SK-N-SH (cell line): Measurements from ENCODE around the gene TOLLIP. TPM values are rescaled to one million over a fixed set of nuclear protein-coding genes. Genes with fewer than 3 reads are reported as not detected.

Experiments
- CTCF ChIA-PET: fragments of 300-600, 350-600 bp; formaldehyde crosslinking; extraction: SDS; loops from one replicate; lab custom pipeline; 2021; lab: Yijun Ruan, JAX
- POLR2A ChIA-PET: fragments of 350-600 bp; sonication (Branson Sonifier 250); formaldehyde crosslinking; extraction: SDS; loops from one replicate; lab custom pipeline; 2020; ENCODE audit warnings: antibody characterized with exemption, inconsistent platforms; lab: Yijun Ruan, JAX
- DNase-seq: peaks from one replicate; pipeline ENCODE4 v3.0.0; 2012
- H2AFZ ChIP-seq: fragments of 200-600 bp; sonication (generic); 2 replicates; pipeline ENCODE4 v1.8.1; 2016; ENCODE audit warnings: antibody characterized with exemption, mild to moderate bottlenecking, low read depth
- H3F3A ChIP-seq: fragments of 200-600 bp; sonication (generic); replicated peaks from 2 replicates; pipeline ENCODE3; 2016; ENCODE audit warnings: antibody characterized with exemption, mild to moderate bottlenecking; ENCODE audit not compliant: insufficient read depth
- H3K27ac ChIP-seq, 2 experiments: fragments of 200-500 bp in 1 of 2; fragments of 200-600 bp in 1 of 2; sonication (Bioruptor generic) in 1 of 2; sonication (generic), shearing (Covaris generic) in 1 of 2; 2 replicates each; pipeline versions ENCODE4 v1.5.1 to v1.6.1; 2014 to 2016; ENCODE audit warnings: low read depth in 2 of 2, inconsistent platforms in 1 of 2, low read length in 1 of 2, mild to moderate bottlenecking in 1 of 2, mixed read lengths in 1 of 2
- H3K27me3 ChIP-seq: fragments of 200-600 bp; sonication (generic), shearing (Covaris generic); 2 replicates; pipeline ENCODE4 v1.6.1; 2016; ENCODE audit warnings: mixed run types; ENCODE audit not compliant: insufficient read depth
- H3K36me3 ChIP-seq, 2 experiments: fragments of 200-500 bp in 1 of 2; fragments of 200-600 bp in 1 of 2; sonication (Bioruptor generic) in 1 of 2; sonication (generic) in 1 of 2; replicated peaks in 1 of 2; 2 replicates each; pipeline versions ENCODE3 to v1.5.1; 2014 to 2016; ENCODE audit warnings: low read length in 1 of 2, mild to moderate bottlenecking in 1 of 2; ENCODE audit not compliant: insufficient read depth in 2 of 2, control insufficient read depth in 1 of 2
- H3K4me1 ChIP-seq, 2 experiments: fragments of 200-500 bp in 1 of 2; fragments of 200-600 bp in 1 of 2; sonication (Bioruptor generic) in 1 of 2; sonication (generic), shearing (Covaris generic) in 1 of 2; 2 replicates each; pipeline versions ENCODE4 v1.5.1 to v1.6.1; 2014 to 2016; ENCODE audit warnings: low read depth in 1 of 2, low read length in 1 of 2, mixed run types in 1 of 2; ENCODE audit not compliant: insufficient read depth in 2 of 2, control insufficient read depth in 1 of 2
- H3K4me2 ChIP-seq: fragments of 200-600 bp; sonication (generic), shearing (Covaris generic); 2 replicates; pipeline ENCODE4 v1.6.1; 2017; ENCODE audit warnings: mixed run types
- H3K4me3 ChIP-seq, 2 experiments: fragments of 200-500 bp in 1 of 2; fragments of 200-600 bp in 1 of 2; sonication (Bioruptor generic) in 1 of 2; sonication (generic), shearing (Covaris generic) in 1 of 2; 2 replicates each; pipeline versions ENCODE4 v1.5.1 to v1.8.1; 2014 to 2016; ENCODE audit warnings: low read depth in 2 of 2, inconsistent platforms in 1 of 2, low read length in 1 of 2, mild to moderate bottlenecking in 1 of 2, mixed read lengths in 1 of 2, moderate library complexity in 1 of 2
- H3K79me2 ChIP-seq: fragments of 200-600 bp; sonication (generic); 2 replicates; pipeline ENCODE4 v1.8.1; 2017; ENCODE audit warnings: mild to moderate bottlenecking; ENCODE audit not compliant: insufficient read depth
- H3K9ac ChIP-seq: fragments of 200-600 bp; sonication (generic); 2 replicates; pipeline ENCODE4 v1.6.1; 2017; ENCODE audit warnings: mixed run types
- H3K9me2 ChIP-seq: fragments of 200-600 bp; sonication (generic); 2 replicates; pipeline ENCODE4 v1.6.1; 2017; ENCODE audit warnings: mixed run types
- H3K9me3 ChIP-seq: fragments of 200-600 bp; sonication (generic); 2 replicates; pipeline ENCODE4 v1.6.1; 2017; ENCODE audit warnings: mixed run types, mild to moderate bottlenecking, moderate library complexity
- H4K20me1 ChIP-seq: fragments of 200-600 bp; sonication (generic); 2 replicates; pipeline ENCODE4 v1.6.1; 2017; ENCODE audit warnings: mild to moderate bottlenecking, mixed run types; ENCODE audit not compliant: insufficient read depth
- EZH2phosphoT487 ChIP-seq: fragments of 200-600 bp; sonication (generic); IDR thresholded peaks from 2 replicates; pipeline ENCODE4 v1.6.1; 2017; ENCODE audit warnings: low read depth, mixed run types, mild to moderate bottlenecking, antibody characterized with exemption, moderate library complexity, borderline replicate concordance
- FOSL2 ChIP-seq: IDR thresholded peaks from 2 replicates; pipeline ENCODE4 v1.4.0; 2012; ENCODE audit warnings: low read depth, mild to moderate bottlenecking, moderate library complexity, borderline replicate concordance
- FOXJ3 ChIP-seq: sonication (generic); formaldehyde crosslinking; IDR thresholded peaks from 2 replicates; pipeline ENCODE4 v1.5.1; 2020; ENCODE audit warnings: mild to moderate bottlenecking, missing genetic modification reagents
- FOXM1 ChIP-seq: IDR thresholded peaks from 2 replicates; pipeline ENCODE4 v1.4.0; 2012; ENCODE audit warnings: low read depth, mild to moderate bottlenecking
- GATA2 ChIP-seq: sonication (generic); formaldehyde crosslinking; IDR thresholded peaks from 2 replicates; pipeline ENCODE4 v1.5.0; 2020; ENCODE audit warnings: mild to moderate bottlenecking, missing genetic modification reagents
- MEF2A ChIP-seq: IDR thresholded peaks from 2 replicates; pipeline ENCODE4 v1.4.0; 2012; ENCODE audit warnings: low read depth, borderline replicate concordance
- NFIC ChIP-seq: IDR thresholded peaks from 2 replicates; pipeline ENCODE4 v1.4.0; 2012; ENCODE audit warnings: borderline replicate concordance
- NRF1 ChIP-seq: IDR thresholded peaks from 2 replicates; pipeline ENCODE4 v1.6.1; 2012; ENCODE audit warnings: low read depth, mild to moderate bottlenecking, low read length
- PBX3 ChIP-seq: IDR thresholded peaks from 2 replicates; pipeline ENCODE4; 2012
- POLR2AphosphoS5 ChIP-seq: IDR thresholded peaks from 2 replicates; pipeline ENCODE4 v1.6.1; 2012; ENCODE audit warnings: low read depth, low read length
- RAD21 ChIP-seq: IDR thresholded peaks from 2 replicates; pipeline ENCODE4 v1.6.1; 2012; ENCODE audit warnings: mild to moderate bottlenecking, low read length
- RFX5 ChIP-seq: IDR thresholded peaks from 2 replicates; pipeline ENCODE4 v1.6.1; 2012; ENCODE audit warnings: mild to moderate bottlenecking, improper control_type of control experiment, low read length
- RXRA ChIP-seq: IDR thresholded peaks from 2 replicates; pipeline ENCODE4 v1.4.0; 2012; ENCODE audit warnings: low read depth, mild to moderate bottlenecking, borderline replicate concordance
- SIN3A ChIP-seq: IDR thresholded peaks from 2 replicates; pipeline ENCODE4 v1.6.1; 2012; ENCODE audit warnings: low read depth, mild to moderate bottlenecking, low read length, moderate library complexity, borderline replicate concordance
- SMC3 ChIP-seq: IDR thresholded peaks from 2 replicates; pipeline ENCODE4 v1.6.1; 2012; ENCODE audit warnings: low read depth, low read length, improper control_type of control experiment
- TAF1 ChIP-seq: IDR thresholded peaks from 2 replicates; pipeline ENCODE4 v1.6.1; 2012; ENCODE audit warnings: low read depth, mild to moderate bottlenecking, low read length, moderate library complexity, borderline replicate concordance
- TEAD4 ChIP-seq: IDR thresholded peaks from 2 replicates; pipeline ENCODE4 v1.4.0; 2012; ENCODE audit warnings: mild to moderate bottlenecking, borderline replicate concordance; ENCODE audit not compliant: insufficient read depth
- YY1 ChIP-seq: IDR thresholded peaks from 2 replicates; pipeline ENCODE4 v1.4.0; 2012; ENCODE audit warnings: low read depth, mild to moderate bottlenecking
- WGBS: methylation state at CpG from one replicate; pipeline ENCODE4 v1.1.6; 2017; ENCODE audit warnings: low lambda C conversion rate; 5-methylcytosine and 5-hydroxymethylcytosine counted together
- polyA plus RNA-seq, 3 experiments: library from polyadenylated mRNA; depleted of rRNA; stranded (reverse); fragments of >200 nt; gene quantifications; 2 replicates each; pipeline ENCODE4 v1.2.3, GENCODE V29; 2012
- TF ChIP-seq, protein P1 (sequence below): fragments of 150-350 bp; IDR thresholded peaks from 2 replicates; pipeline ENCODE4 v1.6.1; 2016; ENCODE audit warnings: mild to moderate bottlenecking, low read depth, low read length
- TF ChIP-seq, protein P2 (sequence below): fragments of 200-600 bp; sonication (generic); IDR thresholded peaks from 2 replicates; pipeline ENCODE4 v1.6.1; 2017; ENCODE audit warnings: antibody characterized with exemption, mild to moderate bottlenecking, moderate library complexity
- TF ChIP-seq, protein P3 (sequence below): IDR thresholded peaks from 2 replicates; pipeline ENCODE4 v1.4.0; 2012; ENCODE audit warnings: low read depth, borderline replicate concordance
- TF ChIP-seq, protein P4 (sequence below): IDR thresholded peaks from 2 replicates; pipeline ENCODE4 v1.4.0; 2012; ENCODE audit warnings: low read depth

Gene TOLLIP
- polyA plus RNA-seq, 1 of the 3 experiments (the other 2 are of a cell fraction), result 55.4 TPM

GRCh38 chr11:1271406-1271805, 38.0 kb downstream of the TOLLIP start:
- H3K36me3 ChIP-seq, result peaks cover 0 to 16% of the 10 kb centered on the region in 2 experiments
- DNase-seq, result no peak
- no peaks in the 10 kb centered on the region for H3K9me3 ChIP-seq
- WGBS, result 88% methylated on average over 9 of the region's 9 CpGs
- H3F3A ChIP-seq, result no peaks in the 10 kb centered on the region
- H3K27me3 ChIP-seq, result no peaks in the 10 kb centered on the region
- H3K4me1 ChIP-seq, result peaks cover 0 to 12% of the 10 kb centered on the region in 2 experiments; a peak in 1 of 4 replicates
- no peak overlapping the region for H3K4me2 ChIP-seq
- TF ChIP-seq, protein P1, sequence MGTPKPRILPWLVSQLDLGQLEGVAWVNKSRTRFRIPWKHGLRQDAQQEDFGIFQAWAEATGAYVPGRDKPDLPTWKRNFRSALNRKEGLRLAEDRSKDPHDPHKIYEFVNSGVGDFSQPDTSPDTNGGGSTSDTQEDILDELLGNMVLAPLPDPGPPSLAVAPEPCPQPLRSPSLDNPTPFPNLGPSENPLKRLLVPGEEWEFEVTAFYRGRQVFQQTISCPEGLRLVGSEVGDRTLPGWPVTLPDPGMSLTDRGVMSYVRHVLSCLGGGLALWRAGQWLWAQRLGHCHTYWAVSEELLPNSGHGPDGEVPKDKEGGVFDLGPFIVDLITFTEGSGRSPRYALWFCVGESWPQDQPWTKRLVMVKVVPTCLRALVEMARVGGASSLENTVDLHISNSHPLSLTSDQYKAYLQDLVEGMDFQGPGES, result no peak
- TF ChIP-seq SMC3 (no peak), TAF1 (no peak), SIN3A (no peak), RXRA (no peak), TEAD4 (no peak), MEF2A (no peak), POLR2AphosphoS5 (no peak)
- TF ChIP-seq, protein P2, sequence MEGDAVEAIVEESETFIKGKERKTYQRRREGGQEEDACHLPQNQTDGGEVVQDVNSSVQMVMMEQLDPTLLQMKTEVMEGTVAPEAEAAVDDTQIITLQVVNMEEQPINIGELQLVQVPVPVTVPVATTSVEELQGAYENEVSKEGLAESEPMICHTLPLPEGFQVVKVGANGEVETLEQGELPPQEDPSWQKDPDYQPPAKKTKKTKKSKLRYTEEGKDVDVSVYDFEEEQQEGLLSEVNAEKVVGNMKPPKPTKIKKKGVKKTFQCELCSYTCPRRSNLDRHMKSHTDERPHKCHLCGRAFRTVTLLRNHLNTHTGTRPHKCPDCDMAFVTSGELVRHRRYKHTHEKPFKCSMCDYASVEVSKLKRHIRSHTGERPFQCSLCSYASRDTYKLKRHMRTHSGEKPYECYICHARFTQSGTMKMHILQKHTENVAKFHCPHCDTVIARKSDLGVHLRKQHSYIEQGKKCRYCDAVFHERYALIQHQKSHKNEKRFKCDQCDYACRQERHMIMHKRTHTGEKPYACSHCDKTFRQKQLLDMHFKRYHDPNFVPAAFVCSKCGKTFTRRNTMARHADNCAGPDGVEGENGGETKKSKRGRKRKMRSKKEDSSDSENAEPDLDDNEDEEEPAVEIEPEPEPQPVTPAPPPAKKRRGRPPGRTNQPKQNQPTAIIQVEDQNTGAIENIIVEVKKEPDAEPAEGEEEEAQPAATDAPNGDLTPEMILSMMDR, result no peak
- POLR2A ChIA-PET, result no interaction called here
- H2AFZ ChIP-seq, result no peak overlapping the region
- no peak overlapping the region for H3K27ac ChIP-seq
- H3K79me2 ChIP-seq, result no peaks in the 10 kb centered on the region
- no peaks in the 10 kb centered on the region for H3K9me2 ChIP-seq
- no peak overlapping the region for H3K9ac ChIP-seq
- CTCF ChIA-PET, result interaction anchor here (1.3 to 1.5 kb wide), 2 partner anchors 244 to 303 kb away, joined by 3 to 4 read pairs; no protein-coding TSS in a partner anchor
- no peak overlapping the region for H3K4me3 ChIP-seq
- H4K20me1 ChIP-seq, result no peaks in the 10 kb centered on the region

GRCh38 chr11:1271002-1271401, 38.4 kb downstream of the TOLLIP start:
- H3K79me2 ChIP-seq, result no peaks in the 10 kb centered on the region
- no peaks in the 10 kb centered on the region for H3K9me2 ChIP-seq
- no peak overlapping the region for H3K9ac ChIP-seq
- TF ChIP-seq RXRA, result no peak
- TF ChIP-seq, protein P3, sequence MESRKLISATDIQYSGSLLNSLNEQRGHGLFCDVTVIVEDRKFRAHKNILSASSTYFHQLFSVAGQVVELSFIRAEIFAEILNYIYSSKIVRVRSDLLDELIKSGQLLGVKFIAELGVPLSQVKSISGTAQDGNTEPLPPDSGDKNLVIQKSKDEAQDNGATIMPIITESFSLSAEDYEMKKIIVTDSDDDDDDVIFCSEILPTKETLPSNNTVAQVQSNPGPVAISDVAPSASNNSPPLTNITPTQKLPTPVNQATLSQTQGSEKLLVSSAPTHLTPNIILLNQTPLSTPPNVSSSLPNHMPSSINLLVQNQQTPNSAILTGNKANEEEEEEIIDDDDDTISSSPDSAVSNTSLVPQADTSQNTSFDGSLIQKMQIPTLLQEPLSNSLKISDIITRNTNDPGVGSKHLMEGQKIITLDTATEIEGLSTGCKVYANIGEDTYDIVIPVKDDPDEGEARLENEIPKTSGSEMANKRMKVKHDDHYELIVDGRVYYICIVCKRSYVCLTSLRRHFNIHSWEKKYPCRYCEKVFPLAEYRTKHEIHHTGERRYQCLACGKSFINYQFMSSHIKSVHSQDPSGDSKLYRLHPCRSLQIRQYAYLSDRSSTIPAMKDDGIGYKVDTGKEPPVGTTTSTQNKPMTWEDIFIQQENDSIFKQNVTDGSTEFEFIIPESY, result no peak
- no peak for TF ChIP-seq NFIC
- TF ChIP-seq NRF1, result no peak
- no peak for TF ChIP-seq GATA2 (CRISPR knock-in tag)
- no peak for TF ChIP-seq FOXJ3
- no peak for TF ChIP-seq RFX5
- TF ChIP-seq, protein P4, sequence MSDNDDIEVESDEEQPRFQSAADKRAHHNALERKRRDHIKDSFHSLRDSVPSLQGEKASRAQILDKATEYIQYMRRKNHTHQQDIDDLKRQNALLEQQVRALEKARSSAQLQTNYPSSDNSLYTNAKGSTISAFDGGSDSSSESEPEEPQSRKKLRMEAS, result no peak
- no peak for TF ChIP-seq RAD21
- no peak for TF ChIP-seq EZH2phosphoT487
- TF ChIP-seq FOXM1, result no peak
- TF ChIP-seq FOSL2, result no peak
- no peak for TF ChIP-seq TEAD4
- TF ChIP-seq PBX3, result no peak
- no peak for TF ChIP-seq YY1
- no peak overlapping the region for H3K4me2 ChIP-seq
- peaks cover 0 to 14% of the 10 kb centered on the region in 2 experiments for H3K36me3 ChIP-seq
- H3K27ac ChIP-seq, result no peak overlapping the region
- H3K4me3 ChIP-seq, result no peak overlapping the region
- H3K9me3 ChIP-seq, result no peaks in the 10 kb centered on the region
- H4K20me1 ChIP-seq, result no peaks in the 10 kb centered on the region
- H3K4me1 ChIP-seq, result peaks cover 0 to 8% of the 10 kb centered on the region in 2 experiments; a peak in 1 of 4 replicates
- H2AFZ ChIP-seq, result no peak overlapping the region
- WGBS, result 79% methylated on average over 6 of the region's 13 CpGs
- no peaks in the 10 kb centered on the region for H3F3A ChIP-seq
- ChIA-PET POLR2A (no interaction called here), CTCF (interaction anchor here (1.3 to 1.5 kb wide), 2 partner anchors 245 to 304 kb away, joined by 3 to 4 read pairs; no protein-coding TSS in a partner anchor)
- no peaks in the 10 kb centered on the region for H3K27me3 ChIP-seq
- no peak for DNase-seq
